Uterus (tissue), 2 donors: Measurements from ENCODE around the gene MAP3K15.

Experiments
- CTCF ChIP-seq, 4 experiments: fragments of 200-600 bp in 2 of 4; fragments of 450-650 bp in 2 of 4; sonication (generic) in 2 of 4; IDR thresholded peaks; one replicate each; pipeline ENCODE4 v1.5.1; 2016 to 2019; ENCODE audit warnings: antibody characterized with exemption in 4 of 4, mild to moderate bottlenecking in 2 of 4, moderate library complexity in 1 of 4
- POLR2A ChIP-seq, 2 donors: fragments of 450-650 bp; IDR thresholded peaks; one replicate each; pipeline ENCODE4 v1.6.1; 2016; ENCODE audit warnings: antibody characterized with exemption in 2 of 2, mild to moderate bottlenecking in 1 of 2, moderate library complexity in 1 of 2

- TF ChIP-seq POLR2A (IDR thresholded peaks at IDR 0.05): no peak
- no peak for TF ChIP-seq CTCF (IDR thresholded peaks at IDR 0.05)
These were observed 52.4 kb downstream of the MAP3K15 start for GRCh38 chrX:19462879-19463278.
